ENCODE measurements around the gene ITPRIPL1.
"Not testable (repeated sequence)": the region's sequence is repeated elsewhere in the genome, so short reads cannot be mapped to it uniquely, and the experiment has no call there.

ITPRIPL1 gene, protein sequence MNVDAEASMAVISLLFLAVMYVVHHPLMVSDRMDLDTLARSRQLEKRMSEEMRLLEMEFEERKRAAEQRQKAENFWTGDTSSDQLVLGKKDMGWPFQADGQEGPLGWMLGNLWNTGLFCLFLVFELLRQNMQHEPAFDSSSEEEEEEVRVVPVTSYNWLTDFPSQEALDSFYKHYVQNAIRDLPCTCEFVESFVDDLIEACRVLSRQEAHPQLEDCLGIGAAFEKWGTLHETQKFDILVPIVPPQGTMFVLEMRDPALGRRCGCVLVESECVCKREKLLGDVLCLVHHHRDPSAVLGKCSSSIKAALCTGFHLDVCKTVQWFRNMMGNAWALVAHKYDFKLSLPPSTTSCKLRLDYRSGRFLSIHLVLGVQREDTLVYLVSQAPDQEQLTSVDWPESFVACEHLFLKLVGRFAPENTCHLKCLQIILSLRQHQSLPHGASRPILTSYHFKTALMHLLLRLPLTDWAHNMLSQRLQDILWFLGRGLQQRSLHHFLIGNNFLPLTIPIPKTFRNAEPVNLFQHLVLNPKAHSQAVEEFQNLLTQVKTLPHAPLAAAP
- total RNA-seq: 0 to 3.2 (median 0.74) reads per million in 17 experiments

DNA sequence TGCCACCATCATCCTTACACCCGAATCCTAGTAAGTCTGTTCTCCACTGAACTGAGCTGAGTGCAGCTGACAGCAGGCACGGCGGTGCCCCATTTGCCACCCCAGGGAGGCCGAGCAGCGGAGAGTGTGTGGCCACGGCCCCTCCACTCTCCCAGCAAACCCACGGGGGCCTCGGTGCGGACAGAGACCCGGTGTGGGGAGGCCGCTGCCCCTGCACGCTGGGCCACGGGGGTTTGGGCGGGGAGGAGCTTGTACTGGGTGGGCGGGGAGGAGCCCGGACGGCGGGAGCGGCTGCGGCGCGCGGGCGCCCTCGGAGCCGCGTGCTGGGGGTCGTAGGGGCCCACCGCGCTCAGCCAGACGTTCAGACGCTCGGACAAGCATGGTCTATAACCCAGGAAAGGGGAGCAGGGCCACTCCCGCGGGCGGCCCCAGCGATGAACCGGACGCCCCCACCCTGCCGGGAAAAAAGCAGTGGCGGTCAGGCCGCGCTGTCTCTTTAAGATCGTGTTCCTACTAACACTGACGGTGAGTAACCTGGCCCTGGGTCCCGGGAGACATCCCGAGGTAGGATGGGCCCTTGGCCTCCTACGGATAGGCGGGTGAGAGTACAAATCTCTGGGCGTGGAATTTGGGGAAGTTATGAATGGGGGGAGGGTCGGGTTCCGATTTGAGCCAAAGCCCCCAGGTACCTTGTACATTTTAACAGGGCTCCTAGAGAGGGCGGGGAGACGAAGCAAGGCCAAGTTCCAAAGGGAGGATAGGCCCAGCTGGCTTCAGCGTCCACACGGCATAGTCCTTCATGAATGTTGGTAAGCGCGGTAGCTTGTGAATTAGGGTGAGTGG, at the start of gene ITPRIPL1:
Gene ITPRIPL1, plus strand, starts transcription at position 277 of the 843 bp plus-strand sequence. Its CDS starts 523 bp downstream, at position 800.
- peak in 3 of 4 experiments; percentile 3 to 31 (median 18) for DNase-seq

DNA sequence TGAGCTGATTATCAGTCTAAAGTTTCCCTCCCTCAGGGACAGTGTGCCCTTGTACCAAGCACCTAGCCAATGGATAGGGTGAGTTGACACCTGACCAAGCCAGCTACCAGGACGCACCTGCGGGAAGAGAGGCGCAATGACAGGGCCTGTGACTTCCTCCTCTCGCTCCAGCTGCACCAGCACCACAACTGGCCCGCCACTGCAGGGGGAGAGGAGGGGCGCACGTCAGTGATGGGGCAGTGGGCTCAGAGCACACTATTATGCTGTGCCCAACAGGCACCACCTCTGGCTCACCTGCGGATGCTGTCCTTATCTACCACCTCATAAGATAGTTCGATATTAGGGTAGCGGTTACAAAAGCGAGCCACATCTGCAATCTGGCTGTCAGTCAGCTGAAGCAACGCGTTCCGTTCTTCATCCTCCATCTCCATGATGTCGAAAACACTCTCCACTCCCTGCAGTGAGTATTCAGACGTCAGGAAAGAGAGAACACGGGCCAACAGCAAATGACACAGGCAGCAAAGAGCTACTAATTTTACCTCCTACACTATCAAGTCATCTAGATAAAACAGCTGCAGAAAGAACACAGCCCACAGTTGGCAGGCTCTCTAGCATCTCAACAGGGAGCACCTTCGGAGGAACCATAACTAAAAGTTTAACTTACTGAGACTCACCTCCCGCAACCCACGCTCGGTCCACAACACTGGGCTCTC, 48.2 kb upstream of the ITPRIPL1 start:
- no peak for DNase-seq

DNA sequence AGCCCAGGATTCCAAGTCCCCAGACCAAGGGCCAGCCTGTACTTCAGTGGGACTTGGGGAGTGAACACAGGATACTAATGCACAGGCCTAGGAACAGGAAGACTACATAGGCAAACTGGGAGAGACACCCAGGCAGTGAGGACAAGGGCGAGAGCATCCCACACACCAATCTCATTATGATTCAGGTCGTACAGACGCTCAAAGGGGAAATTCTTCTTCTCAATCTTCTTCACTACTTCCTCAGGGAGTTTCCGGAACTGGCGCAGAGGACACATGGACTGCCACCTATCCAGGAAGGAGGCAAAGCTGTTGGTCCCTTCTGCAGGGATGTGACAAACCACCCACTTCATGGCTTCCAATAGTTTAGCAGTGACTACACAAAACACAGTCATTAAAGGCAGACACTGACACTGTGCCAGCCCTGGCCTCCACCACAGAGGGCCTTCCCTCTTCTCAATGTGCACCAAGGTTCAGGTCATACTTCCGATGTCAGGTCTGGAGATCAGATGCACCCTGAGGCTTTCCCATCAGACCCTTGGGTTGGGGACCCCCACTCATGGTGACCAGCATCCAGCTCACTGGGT, 37.8 kb upstream of the ITPRIPL1 start:
- DNase-seq: no peak

DNA sequence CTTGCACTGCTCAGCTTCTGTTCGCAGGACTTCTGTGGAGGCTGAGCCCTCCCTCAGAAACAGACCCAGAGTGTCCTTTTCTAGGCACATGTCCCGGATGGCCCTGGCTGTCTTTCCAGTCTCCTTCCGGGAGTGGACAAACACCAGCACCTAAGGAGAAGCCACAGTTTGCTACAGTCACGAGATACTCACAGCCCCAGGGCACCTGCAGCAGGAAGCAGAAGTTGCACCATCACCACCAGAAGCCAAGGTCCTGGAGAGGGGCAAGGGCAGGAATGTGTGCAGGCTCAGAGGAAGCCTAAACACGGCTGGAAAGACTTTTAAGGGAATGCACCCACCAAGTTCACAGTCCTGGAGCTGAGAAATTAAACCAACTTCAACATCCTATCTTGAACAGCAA, 33.4 kb upstream of the ITPRIPL1 start:
- DNase-seq: no peak

DNA sequence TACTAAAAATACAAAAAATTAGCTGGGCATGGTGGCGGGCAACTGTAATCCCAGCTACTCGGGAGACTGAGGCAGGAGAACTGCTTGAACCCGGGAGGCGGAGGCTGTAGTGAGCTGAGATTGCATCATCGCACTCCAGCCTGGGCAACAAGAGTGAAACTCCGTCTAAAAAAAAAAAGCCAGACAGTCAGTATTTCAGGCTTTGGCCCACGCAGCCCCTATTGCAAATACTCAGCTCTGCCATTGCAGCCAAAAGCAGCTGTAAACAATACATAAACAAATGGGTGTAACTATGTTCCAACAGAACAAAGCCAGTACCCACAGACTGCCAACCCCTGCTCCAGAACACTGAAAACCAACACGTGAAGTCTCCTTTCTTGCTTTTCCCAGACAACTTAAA, 30.8 kb upstream of the ITPRIPL1 start:
- not testable (repeated sequence) for DNase-seq

DNA sequence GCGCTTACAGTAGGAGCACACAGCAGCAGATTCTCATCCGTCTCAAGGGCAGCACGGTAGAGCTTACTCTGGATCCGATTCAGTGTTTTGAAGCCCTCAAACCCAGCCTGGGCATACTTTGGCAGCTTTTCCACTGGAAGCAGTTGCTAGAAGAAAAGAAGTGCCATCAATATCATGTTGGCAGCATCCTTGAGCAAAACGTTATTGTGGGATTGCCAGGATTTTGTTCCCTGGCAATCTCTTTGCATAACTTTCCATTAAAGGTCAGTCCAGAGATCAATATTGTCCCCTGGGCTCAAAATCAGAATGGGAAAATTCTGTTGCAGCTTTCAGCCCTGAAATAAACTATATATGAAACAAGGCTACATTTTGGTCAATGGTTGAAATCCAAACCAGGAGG, 28.2 kb upstream of the ITPRIPL1 start:
- DNase-seq: no peak

DNA sequence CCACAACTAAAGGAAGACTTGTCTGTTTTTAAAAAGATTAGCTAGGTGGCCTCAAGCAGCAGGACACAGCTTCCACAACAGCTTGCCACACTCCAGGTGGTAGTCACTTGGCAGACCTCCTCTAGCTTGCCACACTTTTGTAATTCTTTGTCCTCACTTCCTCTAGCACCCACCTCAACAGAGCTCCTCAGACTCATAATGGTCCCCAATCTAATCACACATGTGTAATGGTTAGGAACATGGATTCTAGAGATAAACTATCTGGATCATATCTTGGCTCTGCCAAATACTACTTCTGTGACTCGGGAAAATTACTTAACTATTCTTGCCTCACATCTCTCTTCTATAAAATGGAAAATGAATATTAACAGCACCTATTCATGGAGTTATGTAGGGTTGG, 23.3 kb upstream of the ITPRIPL1 start:
- no peak for DNase-seq

DNA sequence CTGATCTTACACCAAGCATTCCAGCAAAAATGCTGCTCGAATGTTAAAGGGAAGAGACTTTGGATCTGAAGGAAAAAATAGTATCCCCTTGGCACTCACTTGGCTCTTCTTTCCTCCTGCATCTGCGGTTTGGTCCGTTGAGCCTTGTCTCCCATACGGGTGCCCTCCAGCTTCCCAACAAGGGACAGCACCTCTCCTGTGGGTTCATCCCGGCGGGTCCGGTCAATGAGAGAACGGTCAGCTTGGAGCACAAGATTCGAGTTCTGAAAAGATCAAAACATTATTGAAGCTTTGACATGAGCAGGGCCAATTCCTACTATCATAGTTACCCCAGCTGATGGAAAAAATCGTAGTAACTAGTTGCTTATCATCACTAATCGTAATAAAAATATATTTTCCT, 20.5 kb upstream of the ITPRIPL1 start:
- DNase-seq: no peak

DNA sequence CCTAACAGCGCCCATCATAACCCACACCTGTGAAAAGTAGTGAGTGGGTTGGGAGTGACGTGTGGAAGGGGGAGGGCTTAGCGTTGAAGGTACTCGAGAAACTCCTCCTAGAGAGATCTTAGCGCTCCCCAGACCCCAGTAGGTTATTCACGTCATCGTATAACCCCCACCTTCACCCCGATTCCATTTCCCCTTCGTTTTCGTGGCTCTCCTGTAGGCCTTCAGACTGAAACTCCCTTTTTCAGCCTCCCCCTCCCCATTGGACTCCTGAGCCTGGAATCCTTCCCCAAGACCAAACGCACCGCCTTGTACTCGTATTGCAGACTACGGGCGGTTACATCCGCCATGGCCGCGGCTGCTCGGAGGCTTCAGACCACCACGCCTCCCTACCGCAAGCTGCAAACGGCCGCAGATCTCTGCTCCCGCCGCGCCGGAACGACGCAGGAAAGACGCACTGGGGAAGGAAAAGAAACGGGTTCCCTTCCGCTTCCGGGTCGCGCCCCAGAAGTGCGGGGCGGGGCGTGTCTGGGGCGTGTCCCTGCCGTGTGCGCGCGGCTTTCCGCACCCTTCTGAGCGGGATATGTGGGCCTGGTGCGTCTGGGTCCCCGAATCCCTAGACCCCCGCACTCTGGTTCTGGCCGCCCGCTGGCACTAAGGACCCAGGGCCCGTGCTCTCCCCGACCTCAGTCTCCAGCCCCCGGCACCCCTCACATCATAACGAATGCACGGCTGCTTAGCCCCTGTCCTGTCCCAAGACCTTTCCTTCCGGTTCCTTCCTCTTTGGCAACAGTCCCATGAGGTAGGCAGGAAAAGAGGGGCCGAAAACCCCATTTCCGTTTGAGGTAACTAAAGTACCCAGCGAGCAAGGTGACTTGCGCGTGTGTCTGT, 19.8 kb upstream of the ITPRIPL1 start, which contains the start of gene SNRNP200:
Gene SNRNP200, minus strand, starts transcription at position 456 of the 888 bp plus-strand sequence. Its CDS starts 109 bp downstream, at position 347.
- DNase-seq: peak; percentile 93 to 96 (median 94)

DNA sequence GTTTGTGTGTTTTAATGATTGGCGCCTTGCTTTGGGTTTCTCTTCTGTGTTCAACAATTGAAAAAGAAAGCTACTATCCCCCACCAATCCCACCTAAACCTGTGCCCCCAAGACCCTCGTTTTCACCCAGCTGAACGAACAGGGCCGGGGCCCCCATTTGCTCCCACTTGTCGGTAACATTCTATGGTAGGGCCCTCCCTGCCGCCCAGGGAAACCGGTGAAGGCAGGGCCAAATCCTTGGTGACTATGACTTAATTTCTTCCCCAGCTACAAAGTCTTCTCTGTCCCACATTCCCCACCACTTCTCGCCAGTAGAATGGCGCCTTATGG, 19.2 kb upstream of the ITPRIPL1 start:
- no peak for DNase-seq

DNA sequence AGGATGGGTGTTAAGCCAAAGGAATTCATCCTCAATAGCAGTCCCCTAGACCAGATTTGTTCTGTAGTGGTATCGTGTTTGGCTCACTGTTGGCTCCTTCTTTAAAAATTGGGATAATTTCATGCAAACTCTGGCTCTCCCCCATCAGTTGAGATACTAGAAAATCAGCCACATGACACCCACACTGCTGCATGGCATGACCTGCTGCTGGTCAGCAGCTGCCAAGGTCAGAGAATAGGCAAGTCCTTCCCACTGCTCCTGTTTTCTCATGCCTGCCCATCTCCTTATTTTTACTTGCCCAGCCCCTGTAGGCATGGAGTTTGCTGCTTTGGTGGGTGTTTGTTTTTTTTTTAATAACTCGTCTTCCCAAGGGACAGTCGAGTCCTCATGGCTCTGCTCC, 18.7 kb upstream of the ITPRIPL1 start:
- peak in 2 of 4 experiments; percentile 37 to 50 for DNase-seq

DNA sequence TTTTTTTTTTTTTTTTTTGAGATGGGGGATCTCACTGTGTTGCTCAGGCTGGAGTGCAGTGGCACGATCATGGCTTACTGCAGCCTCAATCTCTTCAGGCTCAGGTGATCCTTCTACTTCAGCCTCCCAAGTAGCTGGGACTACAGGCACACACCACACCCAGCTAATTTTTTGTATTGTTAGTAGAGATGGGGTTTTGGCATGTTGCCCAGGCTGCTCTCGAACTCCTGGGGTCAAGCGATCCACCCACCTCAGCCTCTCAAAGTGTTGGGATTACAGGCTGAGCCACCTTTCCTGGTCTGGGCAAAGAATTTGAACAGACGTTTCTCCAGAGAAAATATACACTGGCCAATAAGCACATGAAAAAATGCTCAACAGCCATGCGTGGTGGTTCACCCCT, 16.9 kb upstream of the ITPRIPL1 start:
- no peak for DNase-seq

DNA sequence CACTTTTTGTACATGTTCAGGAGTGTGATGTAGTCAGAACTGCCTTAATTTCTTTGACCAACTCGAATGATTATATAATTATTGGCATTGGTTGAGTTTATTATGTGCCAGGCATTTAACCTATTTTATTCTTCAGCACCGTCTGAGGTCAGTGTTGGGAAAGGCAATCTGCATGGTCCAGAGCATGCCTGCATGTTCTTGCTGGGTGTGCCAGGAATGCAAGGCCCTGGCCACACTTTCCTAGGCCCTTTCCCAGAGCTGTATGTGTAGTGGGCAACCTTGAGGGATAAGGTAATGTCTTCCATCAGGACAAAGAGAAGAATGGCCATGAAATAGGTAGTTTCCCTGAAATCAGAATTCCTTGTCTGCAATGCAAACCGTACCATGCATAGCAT, 10.1 kb upstream of the ITPRIPL1 start:
- DNase-seq: no peak

DNA sequence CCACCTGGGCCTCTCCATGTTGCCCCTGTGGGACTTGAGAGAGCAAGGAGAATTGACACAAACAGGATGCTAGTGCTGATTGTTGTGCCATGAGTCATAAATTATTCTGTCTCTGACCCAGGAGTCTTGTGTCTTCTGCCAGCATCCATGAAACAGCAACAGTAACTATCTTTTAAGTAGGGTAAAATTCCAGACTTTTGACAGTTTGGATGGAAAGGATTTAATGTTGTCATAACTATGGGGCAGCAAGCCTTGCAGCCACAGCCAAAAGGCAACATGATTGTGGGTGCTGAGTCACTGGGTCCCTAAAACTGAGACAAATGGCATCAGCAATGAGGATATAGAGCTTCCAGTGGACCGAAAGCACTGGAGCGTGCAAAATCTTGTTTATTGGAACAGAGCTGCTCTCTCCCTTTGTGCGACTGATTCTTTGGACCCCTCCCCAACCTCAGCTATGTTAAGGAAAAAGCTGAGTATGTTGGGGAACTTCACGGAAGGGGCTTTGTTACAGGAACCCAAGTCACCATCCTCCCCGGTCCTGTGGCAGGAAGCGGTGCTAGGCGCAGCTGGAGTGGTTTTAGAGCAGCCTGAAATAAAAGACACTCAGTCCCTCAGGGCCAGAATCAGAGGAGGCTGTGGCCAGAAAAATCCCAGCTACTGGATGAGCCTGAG, 9.6 kb upstream of the ITPRIPL1 start:
- DNase-seq: peak in 3 of 4 experiments; percentile 14 to 17 (median 17)

DNA sequence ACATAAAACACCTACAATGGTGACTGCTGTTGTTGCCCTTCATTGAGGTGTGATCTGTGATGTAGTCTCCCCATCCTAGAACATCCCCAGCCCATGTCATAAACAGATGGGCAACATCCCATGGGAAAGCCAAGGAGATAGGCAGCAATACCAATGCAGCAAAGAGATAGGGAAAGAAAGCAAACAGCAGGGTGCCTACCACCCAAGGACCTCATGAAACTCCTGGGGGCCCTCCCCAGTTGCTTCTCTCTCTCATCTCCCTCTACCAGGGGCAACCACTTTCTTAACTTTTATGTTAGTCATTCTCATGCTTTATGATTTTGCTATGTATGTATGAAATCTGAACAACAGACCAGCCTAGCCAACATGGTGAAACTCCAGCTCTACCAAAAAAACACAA, 8.1 kb upstream of the ITPRIPL1 start:
- DNase-seq: no peak

DNA sequence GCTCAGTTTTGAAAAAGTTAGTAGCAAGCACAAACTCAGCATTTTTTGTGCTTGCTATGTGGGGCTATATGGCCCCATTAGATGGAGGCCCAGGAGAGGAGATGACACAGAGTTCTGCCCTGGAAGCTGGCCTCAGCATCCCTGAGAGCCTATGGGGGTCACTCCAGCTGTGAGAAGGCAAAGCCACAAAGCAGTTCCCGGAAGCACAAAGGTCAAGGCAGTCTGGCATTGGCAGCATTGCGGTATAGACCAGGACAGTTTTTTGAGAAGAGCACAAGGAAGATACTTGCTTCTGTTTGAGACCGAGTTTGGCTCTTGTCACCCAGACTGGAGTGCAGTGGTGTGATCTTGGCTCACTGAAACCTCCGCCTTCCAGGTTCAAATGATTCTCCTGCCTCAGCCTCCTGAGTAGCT, 7.5 kb upstream of the ITPRIPL1 start:
- DNase-seq: no peak

DNA sequence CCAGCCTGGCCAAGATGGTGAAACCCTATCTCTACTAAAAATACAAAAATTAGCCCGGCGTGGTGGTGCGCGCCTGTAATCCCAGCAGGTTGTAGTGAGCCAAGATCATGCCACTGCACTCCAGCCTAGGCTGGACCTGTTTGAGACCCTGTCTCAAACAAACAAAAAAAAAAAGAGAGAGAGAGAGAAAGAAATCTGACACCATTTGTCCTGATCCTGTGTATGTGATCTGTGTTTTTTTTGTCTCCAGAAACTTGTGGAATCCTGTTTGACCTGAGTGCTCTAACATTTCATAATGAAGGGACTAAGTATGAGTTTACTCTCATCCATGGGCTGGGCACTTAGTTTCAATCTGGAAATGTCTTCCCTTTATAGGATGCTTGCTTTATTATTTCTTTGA, 6.4 kb upstream of the ITPRIPL1 start:
- DNase-seq: no peak

DNA sequence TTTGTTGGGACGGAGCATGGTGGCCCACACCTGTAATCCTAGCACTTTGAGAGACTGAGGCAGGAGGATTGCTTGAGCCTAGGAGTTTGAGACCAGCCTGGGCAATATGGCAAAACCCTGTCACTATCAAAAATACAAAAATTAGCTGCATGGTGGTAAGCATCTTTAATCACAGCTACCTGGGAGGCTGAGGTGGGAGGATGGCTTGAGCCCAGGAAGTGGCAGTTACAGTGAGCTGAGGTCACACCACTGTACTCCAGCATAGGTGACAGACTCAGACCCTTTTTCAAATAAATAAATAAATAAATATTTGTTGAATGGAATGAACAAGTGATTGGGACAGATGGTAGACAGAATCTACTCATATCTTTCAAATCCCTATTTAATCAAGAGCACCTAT, 5.7 kb upstream of the ITPRIPL1 start:
- DNase-seq: no peak

DNA sequence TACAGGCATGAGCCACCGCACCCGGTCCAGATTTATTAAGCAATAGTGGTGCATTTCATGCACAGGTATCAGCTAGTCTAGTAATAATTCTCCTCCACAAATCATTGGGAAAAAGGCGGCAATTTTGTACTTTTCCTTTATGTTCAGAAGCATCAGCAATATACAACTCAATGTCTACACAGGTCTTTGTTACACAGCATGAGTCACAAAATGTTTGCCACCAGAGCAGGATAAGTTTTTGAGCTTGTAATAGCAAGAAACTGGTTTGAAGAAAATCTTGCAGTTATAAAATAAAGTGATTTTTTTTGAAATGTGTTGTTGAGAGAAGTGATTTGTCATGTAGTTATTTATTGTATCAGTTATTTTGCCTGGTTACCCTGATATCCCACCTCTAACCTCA, 4.8 kb upstream of the ITPRIPL1 start:
- DNase-seq: no peak
